ENCODE measurements around the gene TMEM259.

- no peak for TF ChIP-seq CTCF (IDR thresholded peaks at IDR 0.05; ENCODE audit: insufficient read depth, low read length)
- TF ChIP-seq REST (IDR thresholded peaks at IDR 0.05; ENCODE audit: insufficient replicate concordance, low read depth): no peak
- no peak for TF ChIP-seq GABPA (IDR thresholded peaks at IDR 0.05; ENCODE audit: low read depth)
- TF ChIP-seq POLR2AphosphoS5 (IDR thresholded peaks at IDR 0.05; ENCODE audit: low read depth): no peak
- TF ChIP-seq SPI1 (IDR thresholded peaks at IDR 0.05; ENCODE audit: borderline replicate concordance, low read depth): no peak
Measured at GRCh38 chr19:1002600-1002999, 18.3 kb downstream of the TMEM259 start.
